HPDE6-E6E7 (cell line): Measurements from ENCODE around the gene IQSEC3.
"Not testable (repeated sequence)": the region's sequence is repeated elsewhere in the genome, so short reads cannot be mapped to it uniquely, and the experiment has no call there.

ENCODE experiments used
- DNase-seq: peaks from one replicate; pipeline ENCODE4 v3.0.0; 2011; ENCODE audit warnings: missing footprints; ENCODE audit errors: extremely low spot score

IQSEC3 gene

GRCh38 chr12:111699-112493 lies 45.3 kb downstream of the IQSEC3 start:
- DNase-seq, result no peak

GRCh38 chr12:113347-113746 lies 46.8 kb downstream of the IQSEC3 start:
- DNase-seq, result no peak

GRCh38 chr12:114626-115211 lies 48.2 kb downstream of the IQSEC3 start:
- no peak for DNase-seq

- no peak for DNase-seq
Observed at GRCh38 chr12:115518-115917, 49.0 kb downstream of the IQSEC3 start.

GRCh38 chr12:115960-116915 lies 49.7 kb downstream of the IQSEC3 start:
- DNase-seq, result no peak

- no peak for DNase-seq
Observed at GRCh38 chr12:117311-117710, 50.7 kb downstream of the IQSEC3 start.

- no peak for DNase-seq
Observed at GRCh38 chr12:117816-118345, 51.3 kb downstream of the IQSEC3 start.

- no peak for DNase-seq
Observed at GRCh38 chr12:118591-118990, 52.0 kb downstream of the IQSEC3 start.

- DNase-seq, result no peak
Observed at GRCh38 chr12:120951-121350, 54.4 kb downstream of the IQSEC3 start.

GRCh38 chr12:121647-122046 lies 55.1 kb downstream of the IQSEC3 start:
- no peak for DNase-seq

- DNase-seq, result no peak
Observed at GRCh38 chr12:125075-125474, 58.5 kb downstream of the IQSEC3 start.

- no peak for DNase-seq
Observed at GRCh38 chr12:125566-125965, 59.0 kb downstream of the IQSEC3 start.

- no peak for DNase-seq
Observed at GRCh38 chr12:128079-128478, 61.5 kb downstream of the IQSEC3 start.

GRCh38 chr12:129001-129400 lies 62.4 kb downstream of the IQSEC3 start:
- DNase-seq, result no peak

- no peak for DNase-seq
Observed at GRCh38 chr12:130519-130918, 64.0 kb downstream of the IQSEC3 start.

- DNase-seq, result no peak
Observed at GRCh38 chr12:131008-131407, 64.4 kb downstream of the IQSEC3 start.

- peak; percentile 61 for DNase-seq
Observed at GRCh38 chr12:131732-132495, 65.3 kb downstream of the IQSEC3 start.

- not testable (repeated sequence) for DNase-seq
Observed at GRCh38 chr12:133616-134232, 67.2 kb downstream of the IQSEC3 start.

GRCh38 chr12:135138-135537 lies 68.6 kb downstream of the IQSEC3 start:
- no peak for DNase-seq

GRCh38 chr12:138171-138897 lies 71.8 kb downstream of the IQSEC3 start:
- no peak for DNase-seq
